D721Med (cell line): ENCODE results near the gene AP3B1.

ENCODE experiments used
- DNase-seq: peaks from one replicate; pipeline ENCODE4 v3.0.0; 2011; ENCODE audit warnings: low spot score; ENCODE audit not compliant: insufficient read length
- FAIRE-seq: peaks from 2 replicates; lab custom pipeline; 2011; peaks lifted over from hg19 to GRCh38; lab: Jason Lieb, UNC
- TF ChIP-seq, protein P1 (sequence below): IDR thresholded peaks from 2 replicates; pipeline ENCODE4 v1.5.1; 2012; ENCODE audit warnings: mild to moderate bottlenecking, control low read depth; ENCODE audit not compliant: insufficient read depth; ENCODE audit errors: missing control alignments

Gene AP3B1

GRCh38 chr5:78245136-78245535 is 49.4 kb downstream of the AP3B1 start:
- DNase-seq (no peak), FAIRE-seq (no peak)
- TF ChIP-seq, protein P1, sequence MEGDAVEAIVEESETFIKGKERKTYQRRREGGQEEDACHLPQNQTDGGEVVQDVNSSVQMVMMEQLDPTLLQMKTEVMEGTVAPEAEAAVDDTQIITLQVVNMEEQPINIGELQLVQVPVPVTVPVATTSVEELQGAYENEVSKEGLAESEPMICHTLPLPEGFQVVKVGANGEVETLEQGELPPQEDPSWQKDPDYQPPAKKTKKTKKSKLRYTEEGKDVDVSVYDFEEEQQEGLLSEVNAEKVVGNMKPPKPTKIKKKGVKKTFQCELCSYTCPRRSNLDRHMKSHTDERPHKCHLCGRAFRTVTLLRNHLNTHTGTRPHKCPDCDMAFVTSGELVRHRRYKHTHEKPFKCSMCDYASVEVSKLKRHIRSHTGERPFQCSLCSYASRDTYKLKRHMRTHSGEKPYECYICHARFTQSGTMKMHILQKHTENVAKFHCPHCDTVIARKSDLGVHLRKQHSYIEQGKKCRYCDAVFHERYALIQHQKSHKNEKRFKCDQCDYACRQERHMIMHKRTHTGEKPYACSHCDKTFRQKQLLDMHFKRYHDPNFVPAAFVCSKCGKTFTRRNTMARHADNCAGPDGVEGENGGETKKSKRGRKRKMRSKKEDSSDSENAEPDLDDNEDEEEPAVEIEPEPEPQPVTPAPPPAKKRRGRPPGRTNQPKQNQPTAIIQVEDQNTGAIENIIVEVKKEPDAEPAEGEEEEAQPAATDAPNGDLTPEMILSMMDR, result no peak

- FAIRE-seq (no peak), DNase-seq (no peak)
- TF ChIP-seq, protein P1, result no peak
These were observed 50.9 kb downstream of the AP3B1 start for GRCh38 chr5:78243639-78244038.

DNA sequence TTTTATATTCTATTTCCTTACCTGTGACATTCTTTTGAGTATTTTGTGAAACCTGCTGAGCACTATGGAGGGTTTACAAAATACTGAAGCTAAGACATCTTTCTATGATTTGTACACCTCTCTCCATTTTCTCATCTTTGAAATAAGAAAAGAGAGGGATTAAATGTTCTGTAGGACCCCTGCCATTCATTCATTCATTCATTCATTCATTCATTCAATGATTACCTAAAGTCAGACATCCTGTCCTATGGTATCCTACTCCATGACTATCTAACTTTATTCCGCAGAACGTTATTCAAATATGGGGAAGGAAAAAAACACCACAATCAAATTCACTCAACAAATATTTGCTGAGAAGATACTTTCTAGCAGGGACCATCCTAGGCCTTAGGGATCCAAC is 51.4 kb downstream of the AP3B1 start:
- no peak for FAIRE-seq

GRCh38 chr5:78242001-78242400 is 52.5 kb downstream of the AP3B1 start:
- FAIRE-seq, result no peak
- TF ChIP-seq, protein P1, result no peak
- DNase-seq, result no peak

More for the DNA sequence above, 51.4 kb downstream of the AP3B1 start:
- TF ChIP-seq, protein P1, result no peak
- no peak for DNase-seq

DNA sequence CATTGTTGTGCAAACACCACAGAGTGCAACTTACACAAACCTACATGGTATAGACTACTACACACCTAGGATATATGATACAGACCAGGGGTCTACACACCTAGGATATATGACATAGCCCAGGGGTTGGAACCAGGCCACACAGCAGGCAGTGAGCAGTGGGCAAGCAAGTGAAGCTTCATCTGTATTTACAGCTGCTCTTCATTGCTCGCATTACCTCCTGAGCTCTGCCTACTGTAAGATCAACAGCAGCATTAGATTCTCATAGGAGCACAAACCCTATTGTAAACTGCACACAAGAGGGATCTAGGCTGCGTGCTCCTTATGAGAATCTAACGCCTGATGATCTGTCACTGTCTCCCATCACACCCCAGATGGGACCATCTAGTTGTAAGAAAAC is 56.6 kb downstream of the AP3B1 start:
- TF ChIP-seq, protein P1, result no peak
- FAIRE-seq, result no peak
- no peak for DNase-seq

DNA sequence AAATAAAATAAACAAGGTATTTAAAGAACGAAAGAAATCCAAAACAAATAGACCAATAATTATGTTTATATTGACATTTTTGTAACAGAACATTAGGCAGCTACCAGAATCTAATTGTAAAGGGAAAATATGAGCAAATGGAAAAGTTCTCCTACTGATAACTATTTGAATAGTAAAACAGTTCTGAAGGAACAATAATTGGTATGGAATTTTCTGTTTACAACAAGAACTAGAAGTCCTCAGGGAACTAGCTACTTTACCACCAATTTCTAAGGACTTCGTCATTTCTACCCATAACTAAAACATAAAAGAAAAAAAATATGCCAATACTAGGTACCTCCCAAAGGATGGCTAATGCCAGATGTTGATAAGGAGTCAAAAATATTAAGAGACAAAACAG is 58.5 kb downstream of the AP3B1 start:
- TF ChIP-seq, protein P1, result no peak
- DNase-seq (no peak), FAIRE-seq (no peak)

DNA sequence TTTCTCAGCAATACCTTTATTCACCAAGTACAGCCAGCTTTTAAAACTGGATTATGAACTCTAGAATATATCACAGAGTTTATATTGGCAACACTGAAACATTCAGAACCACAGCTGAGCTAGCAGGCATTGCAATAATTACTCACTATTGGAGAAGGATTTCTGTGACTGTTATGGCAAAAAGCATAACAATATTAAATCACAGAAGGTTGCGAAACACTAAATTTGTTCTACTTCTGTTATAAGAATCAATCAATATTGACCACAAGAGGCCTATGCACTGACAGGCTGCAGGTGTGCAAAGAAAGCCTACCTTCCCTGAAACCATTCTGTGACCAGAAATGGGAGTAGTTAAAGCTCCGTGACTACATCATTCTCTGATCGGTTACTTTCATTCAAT is 59.2 kb downstream of the AP3B1 start:
- TF ChIP-seq, protein P1, result no peak
- DNase-seq (no peak), FAIRE-seq (no peak)
